Neuronal stem cell (in vitro differentiated cells): ENCODE results near the gene CDK10.
"Not testable (repeated sequence)": the region's sequence is repeated elsewhere in the genome, so short reads cannot be mapped to it uniquely, and the experiment has no call there.

Experiments used
- DNase-seq: peaks from one replicate; pipeline ENCODE4 v3.0.0-alpha.2; 2013; ENCODE audit warnings: low spot score
- H2AFZ ChIP-seq: one replicate; pipeline ENCODE4 v1.6.1; 2013; ENCODE audit warnings: mild to moderate bottlenecking, low read length, inconsistent platforms
- H2AK5ac ChIP-seq: 2 replicates; pipeline ENCODE4 v1.6.1; 2013; ENCODE audit warnings: low read depth, mild to moderate bottlenecking, inconsistent platforms, low read length, moderate library complexity, mixed read lengths
- H2BK120ac ChIP-seq: 2 replicates; pipeline ENCODE4 v1.6.1; 2013; ENCODE audit warnings: low read depth, mild to moderate bottlenecking, inconsistent platforms, low read length, moderate library complexity, mixed read lengths
- H2BK12ac ChIP-seq: one replicate; pipeline ENCODE4 v1.6.1; 2013; ENCODE audit warnings: low read length, inconsistent platforms
- H2BK15ac ChIP-seq: 2 replicates; pipeline ENCODE4 v1.6.1; 2013; ENCODE audit warnings: mild to moderate bottlenecking, low read length, inconsistent platforms, mixed read lengths
- H2BK5ac ChIP-seq: one replicate; pipeline ENCODE4 v1.6.1; 2013; ENCODE audit warnings: inconsistent platforms, mild to moderate bottlenecking, low read length, moderate library complexity
- H3K14ac ChIP-seq: one replicate; pipeline ENCODE4 v1.6.1; 2013; ENCODE audit warnings: low read length, inconsistent platforms
- H3K18ac ChIP-seq: 2 replicates; pipeline ENCODE4 v1.6.1; 2013; ENCODE audit warnings: low read length, inconsistent platforms
- H3K23ac ChIP-seq: 2 replicates; pipeline ENCODE4 v1.6.1; 2013; ENCODE audit warnings: low read depth, mild to moderate bottlenecking, mixed read lengths, low read length, inconsistent platforms; ENCODE audit not compliant: poor library complexity
- H3K27ac ChIP-seq: replicated peaks from 3 replicates; pipeline ENCODE4 v1.5.1; 2013; ENCODE audit warnings: low read length, inconsistent platforms
- H3K27me3 ChIP-seq, 3 experiments: 2 replicates each; pipeline ENCODE4 v1.6.1; 2013; ENCODE audit warnings: low read length in 3 of 3, mild to moderate bottlenecking in 2 of 3, inconsistent platforms in 1 of 3, low read depth in 1 of 3, mixed read lengths in 1 of 3, moderate library complexity in 1 of 3; ENCODE audit not compliant: control insufficient read depth in 3 of 3, insufficient read depth in 3 of 3
- H3K36me3 ChIP-seq, 2 donors: replicated peaks in 1 of 2; 2 replicates each; pipeline ENCODE4 v1.6.1; 2013; ENCODE audit warnings: low read length in 2 of 2; ENCODE audit not compliant: control insufficient read depth in 2 of 2, insufficient read depth in 2 of 2
- H3K4ac ChIP-seq: 2 replicates; pipeline ENCODE4 v1.6.1; 2013; ENCODE audit warnings: inconsistent platforms, mild to moderate bottlenecking, low read length, moderate library complexity
- H3K4me1 ChIP-seq, 2 donors: 1 replicate in 1 of 2; 2 replicates in 1 of 2; pipeline ENCODE4 v1.6.1; 2013; ENCODE audit warnings: low read length in 2 of 2, low read depth in 1 of 2; ENCODE audit not compliant: control insufficient read depth in 2 of 2, insufficient read depth in 1 of 2
- H3K4me2 ChIP-seq: one replicate; pipeline ENCODE4 v1.6.1; 2013; ENCODE audit warnings: mild to moderate bottlenecking, low read length, inconsistent platforms; ENCODE audit not compliant: insufficient read depth, poor library complexity, severe bottlenecking
- H3K4me3 ChIP-seq, 2 donors: 2 replicates each; pipeline ENCODE4 v1.5.1; 2013; ENCODE audit warnings: low read length in 2 of 2, mild to moderate bottlenecking in 2 of 2, inconsistent platforms in 1 of 2, moderate library complexity in 1 of 2
- H3K79me1 ChIP-seq: one replicate; pipeline ENCODE4 v1.6.1; 2013; ENCODE audit warnings: low read depth, mild to moderate bottlenecking, inconsistent platforms, low read length, moderate library complexity
- H3K9ac ChIP-seq: one replicate; pipeline ENCODE4 v1.6.1; 2013; ENCODE audit warnings: mild to moderate bottlenecking, low read depth, low read length, inconsistent platforms; ENCODE audit not compliant: poor library complexity
- H3K9me3 ChIP-seq, 2 donors: replicated peaks in 1 of 2; 2 replicates each; pipeline versions ENCODE3 to v1.6.1; 2013; ENCODE audit warnings: low read length in 2 of 2, mild to moderate bottlenecking in 2 of 2, inconsistent platforms in 1 of 2, low read depth in 1 of 2, mixed read lengths in 1 of 2, moderate library complexity in 1 of 2; ENCODE audit not compliant: control insufficient read depth in 2 of 2, insufficient read depth in 1 of 2
- H4K8ac ChIP-seq: one replicate; pipeline ENCODE4 v1.6.1; 2013; ENCODE audit warnings: low read depth, mild to moderate bottlenecking, inconsistent platforms, low read length, moderate library complexity
- H4K91ac ChIP-seq: one replicate; pipeline ENCODE4 v1.6.1; 2013; ENCODE audit warnings: low read length, low read depth, mild to moderate bottlenecking, inconsistent platforms; ENCODE audit not compliant: poor library complexity
- WGBS, 2 donors: extraction: QIAGEN DNeasy Blood & Tissue Kit; methylation state at CpG; one replicate each; pipeline ENCODE4 v1.1.7; 2013; ENCODE audit warnings: missing lambda C conversion rate in 2 of 2, mixed read lengths in 1 of 2; ENCODE audit not compliant: insufficient read length in 2 of 2, insufficient replicate concordance in 1 of 2; ENCODE audit errors: extremely low coverage in 2 of 2; 5-methylcytosine and 5-hydroxymethylcytosine counted together

The CDK10 gene

DNA sequence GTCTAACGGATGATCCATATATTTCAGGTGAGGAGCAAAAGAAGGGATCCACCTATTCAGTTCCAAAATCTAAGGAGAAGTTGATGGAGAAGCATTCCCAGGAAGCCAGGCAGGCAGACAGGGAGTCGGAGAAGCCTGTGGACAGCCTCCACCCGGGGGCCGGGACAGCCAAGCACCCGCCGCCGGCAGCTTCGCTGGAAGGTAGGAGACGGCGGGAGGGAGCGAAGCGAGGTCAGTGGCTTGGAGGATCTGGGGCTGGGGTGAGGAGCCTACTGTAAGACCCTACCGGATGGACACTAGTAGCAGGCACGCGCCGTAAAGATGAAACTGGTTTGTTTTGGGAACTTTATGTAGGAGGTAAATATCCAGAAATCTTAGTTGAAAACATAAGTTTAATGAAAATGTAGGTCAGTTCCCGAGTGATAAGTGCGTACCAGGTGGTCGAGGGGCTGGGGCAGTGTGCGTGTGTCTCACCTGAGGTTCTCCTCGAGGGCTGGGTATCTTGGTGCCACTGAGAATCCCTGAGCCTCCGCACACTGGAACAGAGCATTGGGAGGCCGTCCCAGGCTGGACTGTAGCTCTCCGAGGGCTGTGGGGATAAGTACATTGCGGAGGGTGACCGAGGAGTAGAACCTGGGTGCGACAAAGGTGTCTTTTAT is 28.1 kb upstream of the CDK10 start:
- no CpG with 5 or more reads among the region's 27 CpGs for WGBS, 2 donors

DNA sequence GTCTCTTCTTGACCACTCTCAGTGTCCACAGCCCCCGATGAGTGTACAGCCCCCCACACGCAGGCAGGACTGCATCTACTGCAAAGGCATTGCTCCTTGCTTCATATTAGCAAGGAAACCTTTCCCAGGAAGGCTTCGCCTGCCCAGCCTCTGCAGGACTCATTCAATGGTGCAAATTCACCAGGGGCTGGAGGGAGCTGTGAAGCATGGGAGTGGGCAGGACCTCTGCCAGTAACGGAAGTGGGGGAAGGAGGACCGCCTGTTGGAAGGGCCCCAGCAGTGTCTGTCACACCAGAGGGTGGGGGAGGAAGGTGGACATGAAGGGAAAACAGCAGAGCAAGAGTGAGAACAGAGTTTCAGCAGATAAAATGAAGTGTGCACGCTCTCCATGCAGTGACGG is 26.3 kb upstream of the CDK10 start:
- WGBS, 2 donors = no CpG with 5 or more reads among the region's 7 CpGs
- Histone ChIP-seq H3K36me3 (peaks cover 30 to 63% of the 10 kb centered on the region in 2 donors), H3K14ac (no peak overlapping the region), H3K4me3 (no peak overlapping the region), H3K79me1 (peaks cover 21% of the 10 kb centered on the region), H3K4me1 (peaks cover 4 to 8% of the 10 kb centered on the region in 2 donors), H2BK15ac (no peak overlapping the region), H3K23ac (no peak overlapping the region), H2AFZ (no peak overlapping the region), H2BK5ac (no peak overlapping the region), H3K4me2 (no peak overlapping the region), H4K91ac (no peak overlapping the region), H2AK5ac (no peak overlapping the region), H2BK12ac (no peak overlapping the region), H3K27ac (no peak overlapping the region), H3K9me3 (peaks cover 0 to 7% of the 10 kb centered on the region in 2 donors), H3K9ac (no peak overlapping the region), H2BK120ac (no peak overlapping the region), H3K27me3 (no peaks in the 10 kb centered on the region), H3K4ac (no peak overlapping the region), H3K18ac (no peak overlapping the region), H4K8ac (no peak overlapping the region)
- no peak for DNase-seq

More for the DNA sequence above, 28.1 kb upstream of the CDK10 start:
- peak overlapping the region; percentile 75 for H3K14ac ChIP-seq
- H3K18ac ChIP-seq = peak overlapping the region; percentile 92
- H3K4me3 ChIP-seq = peak overlapping the region; percentile 80 to 99
- H2BK15ac ChIP-seq = peak overlapping the region; percentile 94
- H3K9ac ChIP-seq = peak overlapping the region; percentile 96
- H3K4me2 ChIP-seq = peak overlapping the region; percentile 96
- DNase-seq = no peak
- no peak overlapping the region for H2BK120ac ChIP-seq
- no peak overlapping the region for H2BK12ac ChIP-seq
- H3K4ac ChIP-seq = no peak overlapping the region
- peak overlapping the region; percentile 39 for H2BK5ac ChIP-seq
- H2AFZ ChIP-seq = peak overlapping the region; percentile 96
- H3K27me3 ChIP-seq = no peaks in the 10 kb centered on the region
- peaks cover 0 to under 1% of the 10 kb centered on the region in 2 donors for H3K9me3 ChIP-seq
- peak overlapping the region; percentile 79 for H3K27ac ChIP-seq
- peak overlapping the region; percentile 89 for H3K23ac ChIP-seq
- peaks cover 24% of the 10 kb centered on the region for H3K79me1 ChIP-seq
- H3K36me3 ChIP-seq = peaks cover 26 to 59% of the 10 kb centered on the region in 2 donors
- H4K8ac ChIP-seq = peak overlapping the region; percentile 93
- no peak overlapping the region for H4K91ac ChIP-seq
- H2AK5ac ChIP-seq = no peak overlapping the region
- peaks cover 4 to 8% of the 10 kb centered on the region in 2 donors for H3K4me1 ChIP-seq

DNA sequence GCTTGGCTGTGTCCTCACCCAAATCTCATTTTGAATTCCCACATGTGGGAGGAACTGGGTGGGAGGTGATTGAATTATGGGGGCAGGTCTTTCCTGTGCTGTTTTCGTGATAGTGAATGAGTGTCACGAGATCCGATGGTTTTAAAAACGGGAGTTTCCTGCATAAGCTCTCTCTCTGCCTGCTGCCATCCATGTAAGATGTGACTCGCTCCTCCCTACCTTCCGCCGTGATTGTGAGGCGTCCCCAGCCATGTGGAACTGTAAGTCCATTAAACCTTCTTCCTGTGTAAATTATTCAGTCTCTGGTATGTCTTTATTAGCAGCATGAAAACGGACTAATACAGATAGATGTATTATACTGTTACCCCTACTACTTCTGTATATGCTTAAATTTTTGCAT is 25.3 kb upstream of the CDK10 start:
- Histone ChIP-seq H3K9me3 (peaks cover 6 to 10% of the 10 kb centered on the region in 2 donors), H3K4me1 (peaks cover 4 to 8% of the 10 kb centered on the region in 2 donors), H3K4me2 (no peak overlapping the region), H3K27me3 (no peaks in the 10 kb centered on the region), H3K27ac (no peak overlapping the region), H4K8ac (no peak overlapping the region), H3K4ac (no peak overlapping the region), H2AK5ac (no peak overlapping the region), H2BK15ac (no peak overlapping the region), H2AFZ (no peak overlapping the region), H3K9ac (no peak overlapping the region), H3K23ac (no peak overlapping the region), H3K18ac (no peak overlapping the region), H4K91ac (no peak overlapping the region), H3K79me1 (peaks cover 18% of the 10 kb centered on the region), H3K36me3 (peaks cover 30 to 70% of the 10 kb centered on the region in 2 donors), H2BK5ac (no peak overlapping the region), H3K14ac (no peak overlapping the region), H2BK12ac (no peak overlapping the region), H3K4me3 (no peak overlapping the region), H2BK120ac (no peak overlapping the region)
- no CpG with 5 or more reads among the region's 9 CpGs for WGBS, 2 donors
- no peak for DNase-seq

DNA sequence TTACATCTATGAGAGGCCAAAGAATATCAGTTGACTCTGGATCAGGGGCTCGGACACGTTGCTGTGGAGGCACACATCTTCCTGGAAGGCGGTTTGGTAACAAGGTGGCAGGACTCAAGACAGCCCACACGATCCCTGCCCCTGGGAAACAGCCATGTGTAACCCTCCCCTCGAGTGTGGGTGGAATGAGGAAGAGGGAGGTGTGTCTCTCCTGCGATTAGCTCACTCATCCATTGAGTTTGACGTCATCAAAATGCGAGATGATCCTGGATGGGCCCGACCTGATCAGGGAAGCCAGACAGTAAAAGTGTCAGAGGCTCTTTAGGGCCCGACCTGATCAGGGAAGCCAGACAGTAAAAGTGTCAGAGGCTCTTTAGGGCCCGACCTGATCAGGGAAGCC is 22.3 kb upstream of the CDK10 start:
- H2AK5ac ChIP-seq, H3K9ac ChIP-seq, H3K4ac ChIP-seq, H2AFZ ChIP-seq, H2BK12ac ChIP-seq, H3K14ac ChIP-seq, H2BK120ac ChIP-seq, H4K91ac ChIP-seq, H3K79me1 ChIP-seq, H3K18ac ChIP-seq, H4K8ac ChIP-seq, H3K4me3 ChIP-seq, H3K4me2 ChIP-seq, H3K4me1 ChIP-seq, DNase-seq, H2BK5ac ChIP-seq, H3K27ac ChIP-seq, H2BK15ac ChIP-seq, H3K23ac ChIP-seq, H3K27me3 ChIP-seq: not testable (repeated sequence)
- H3K9me3 ChIP-seq = peaks cover 10 to 12% of the 10 kb centered on the region in 2 donors
- H3K36me3 ChIP-seq = peaks cover 37 to 80% of the 10 kb centered on the region in 2 donors
- WGBS, 2 donors = no CpG with 5 or more reads among the region's 11 CpGs
